Stimulated activated effector memory CD8-positive, alpha-beta T cell treated with anti-CD3 and anti-CD28 coated beads, Interleukin-12 subunit alpha, Interleukin-12 subunit beta, amount 100 ng/mL, for 72 hours (primary cell): Measurements from ENCODE around the gene SMG6.
"Not testable (repeated sequence)": the region's sequence is repeated elsewhere in the genome, so short reads cannot be mapped to it uniquely, and the experiment has no call there.

Experiments
- ATAC-seq: fragments of 150-1000 bp; cut with Tn5 transposase; 2 replicates; pipeline ENCODE4 v1.10.0; 2021
- DNase-seq, 2 donors: peaks; one replicate each; pipeline ENCODE4 v3.0.0; 2021 to 2022; ENCODE audit warnings: low spot score in 2 of 2
- H3K27ac Mint-ChIP-seq: one replicate; pipeline ENCODE4 v1.8.0; 2022; ENCODE audit warnings: mild to moderate bottlenecking, mixed read lengths
- H3K36me3 Mint-ChIP-seq: one replicate; pipeline ENCODE4 v1.8.0; 2022; ENCODE audit warnings: mild to moderate bottlenecking, mixed read lengths
- H3K4me1 Mint-ChIP-seq: one replicate; pipeline ENCODE4 v1.8.0; 2022; ENCODE audit warnings: mixed read lengths
- H3K4me3 Mint-ChIP-seq: one replicate; pipeline ENCODE4 v1.8.0; 2022; ENCODE audit warnings: mild to moderate bottlenecking, mixed read lengths
- H3K9me3 Mint-ChIP-seq: one replicate; pipeline ENCODE4 v1.8.0; 2022; ENCODE audit warnings: mixed read lengths

Gene SMG6

GRCh38 chr17:2177235-2177811 is 126.3 kb downstream of the SMG6 start:
- no peaks in the 10 kb centered on the region for H3K9me3 Mint-ChIP-seq
- H3K27ac Mint-ChIP-seq = peak overlapping the region; percentile 70
- no peak for DNase-seq
- no peak overlapping the region for H3K4me3 Mint-ChIP-seq
- ATAC-seq = no peak
- H3K4me1 Mint-ChIP-seq = peaks cover 20% of the 10 kb centered on the region
- peaks cover 40% of the 10 kb centered on the region for H3K36me3 Mint-ChIP-seq

- Mint-ChIP-seq H3K27ac (peak overlapping the region; percentile 70), H3K4me3 (no peak overlapping the region), H3K9me3 (no peaks in the 10 kb centered on the region), H3K4me1 (peaks cover 13% of the 10 kb centered on the region), H3K36me3 (peaks cover 46% of the 10 kb centered on the region)
- DNase-seq (no peak), ATAC-seq (no peak)
Observed at GRCh38 chr17:2176499-2177169, 127.0 kb downstream of the SMG6 start.

GRCh38 chr17:2175294-2175628 is 128.3 kb downstream of the SMG6 start:
- no peak for ATAC-seq
- Mint-ChIP-seq H3K9me3 (no peaks in the 10 kb centered on the region), H3K4me1 (peaks cover 8% of the 10 kb centered on the region), H3K4me3 (no peak overlapping the region), H3K36me3 (peaks cover 53% of the 10 kb centered on the region), H3K27ac (peak overlapping the region; percentile 43)
- DNase-seq = no peak

GRCh38 chr17:2174468-2175293 is 128.9 kb downstream of the SMG6 start:
- H3K4me3 Mint-ChIP-seq = no peak overlapping the region
- peaks cover 53% of the 10 kb centered on the region for H3K36me3 Mint-ChIP-seq
- DNase-seq (no peak), ATAC-seq (no peak)
- peak overlapping the region; percentile 43 for H3K27ac Mint-ChIP-seq
- peaks cover 6% of the 10 kb centered on the region for H3K4me1 Mint-ChIP-seq
- no peaks in the 10 kb centered on the region for H3K9me3 Mint-ChIP-seq

- Mint-ChIP-seq H3K4me3 (no peak overlapping the region), H3K27ac (no peak overlapping the region), H3K4me1 (peaks cover 6% of the 10 kb centered on the region), H3K9me3 (no peaks in the 10 kb centered on the region), H3K36me3 (peaks cover 60% of the 10 kb centered on the region)
- ATAC-seq (no peak), DNase-seq (no peak)
Observed at GRCh38 chr17:2174014-2174413, 129.6 kb downstream of the SMG6 start.

GRCh38 chr17:2172999-2173398 is 130.6 kb downstream of the SMG6 start:
- Mint-ChIP-seq H3K4me3 (no peak overlapping the region), H3K27ac (peak overlapping the region; percentile 81), H3K36me3 (peaks cover 65% of the 10 kb centered on the region), H3K9me3 (no peaks in the 10 kb centered on the region), H3K4me1 (peaks cover 6% of the 10 kb centered on the region)
- no peak for ATAC-seq
- no peak for DNase-seq

- H3K27ac Mint-ChIP-seq = no peak overlapping the region
- ATAC-seq (no peak), DNase-seq (no peak)
Observed at GRCh38 chr17:2172077-2172851, 131.3 kb downstream of the SMG6 start.

GRCh38 chr17:2171702-2172076 is 131.9 kb downstream of the SMG6 start:
- Mint-ChIP-seq H3K4me1 (no peaks in the 10 kb centered on the region), H3K4me3 (no peak overlapping the region), H3K27ac (no peak overlapping the region), H3K36me3 (peaks cover 65% of the 10 kb centered on the region), H3K9me3 (no peaks in the 10 kb centered on the region)
- ATAC-seq = no peak
- no peak for DNase-seq

More at GRCh38 chr17:2172077-2172851, 131.3 kb downstream of the SMG6 start:
- H3K4me1 Mint-ChIP-seq = peaks cover 2% of the 10 kb centered on the region
- no peak overlapping the region for H3K4me3 Mint-ChIP-seq
- peaks cover 68% of the 10 kb centered on the region for H3K36me3 Mint-ChIP-seq
- H3K9me3 Mint-ChIP-seq = no peaks in the 10 kb centered on the region

GRCh38 chr17:2170023-2170422 is 133.6 kb downstream of the SMG6 start:
- Mint-ChIP-seq H3K4me3 (no peak overlapping the region), H3K9me3 (no peaks in the 10 kb centered on the region)
- no peak for DNase-seq

GRCh38 chr17:2165723-2166122 is 137.9 kb downstream of the SMG6 start:
- H3K4me3 Mint-ChIP-seq, H3K4me1 Mint-ChIP-seq, H3K9me3 Mint-ChIP-seq, DNase-seq, ATAC-seq, H3K27ac Mint-ChIP-seq: not testable (repeated sequence)
- H3K36me3 Mint-ChIP-seq = peaks cover 86% of the 10 kb centered on the region

More at GRCh38 chr17:2170023-2170422, 133.6 kb downstream of the SMG6 start:
- no peaks in the 10 kb centered on the region for H3K4me1 Mint-ChIP-seq
- H3K36me3 Mint-ChIP-seq = peaks cover 81% of the 10 kb centered on the region
- no peak overlapping the region for H3K27ac Mint-ChIP-seq
- peak; percentile 60 for ATAC-seq

- DNase-seq (no peak), ATAC-seq (no peak)
- Mint-ChIP-seq H3K4me1 (no peaks in the 10 kb centered on the region), H3K27ac (no peak overlapping the region), H3K9me3 (no peaks in the 10 kb centered on the region), H3K4me3 (no peak overlapping the region), H3K36me3 (peaks cover 65% of the 10 kb centered on the region)
Observed at GRCh38 chr17:2158396-2158780, 145.2 kb downstream of the SMG6 start.

- Mint-ChIP-seq H3K36me3 (peaks cover 65% of the 10 kb centered on the region), H3K4me1 (no peaks in the 10 kb centered on the region), H3K4me3 (no peak overlapping the region), H3K27ac (no peak overlapping the region), H3K9me3 (no peaks in the 10 kb centered on the region)
- DNase-seq = no peak
- no peak for ATAC-seq
Observed at GRCh38 chr17:2157675-2158395, 145.8 kb downstream of the SMG6 start.

- ATAC-seq (no peak), DNase-seq (no peak)
- H3K4me3 Mint-ChIP-seq = no peak overlapping the region
- peak overlapping the region; percentile 34 for H3K27ac Mint-ChIP-seq
- peaks cover 65% of the 10 kb centered on the region for H3K36me3 Mint-ChIP-seq
- no peaks in the 10 kb centered on the region for H3K9me3 Mint-ChIP-seq
- H3K4me1 Mint-ChIP-seq = no peaks in the 10 kb centered on the region
Observed at GRCh38 chr17:2157081-2157480, 146.5 kb downstream of the SMG6 start.

GRCh38 chr17:2156666-2157065 is 146.9 kb downstream of the SMG6 start:
- Mint-ChIP-seq H3K9me3 (no peaks in the 10 kb centered on the region), H3K36me3 (peaks cover 61% of the 10 kb centered on the region), H3K4me1 (no peaks in the 10 kb centered on the region), H3K27ac (peak overlapping the region; percentile 34), H3K4me3 (no peak overlapping the region)
- ATAC-seq (no peak), DNase-seq (no peak)

- peaks cover 54% of the 10 kb centered on the region for H3K36me3 Mint-ChIP-seq
- no peak for ATAC-seq
- H3K4me1 Mint-ChIP-seq = no peaks in the 10 kb centered on the region
- no peak overlapping the region for H3K27ac Mint-ChIP-seq
- DNase-seq = no peak
- no peak overlapping the region for H3K4me3 Mint-ChIP-seq
- no peaks in the 10 kb centered on the region for H3K9me3 Mint-ChIP-seq
Observed at GRCh38 chr17:2155573-2155972, 148.0 kb downstream of the SMG6 start.
